Adipose tissue (tissue), 3 donors: ENCODE measurements around the gene PCSK7. TPM values are rescaled to one million over a fixed set of nuclear protein-coding genes. Genes with fewer than 3 reads are reported as not detected.
"Not testable (repeated sequence)": the region's sequence is repeated elsewhere in the genome, so short reads cannot be mapped to it uniquely, and the experiment has no call there.

Experiments used
- H3K27ac ChIP-seq: one replicate; pipeline ENCODE4 v1.5.1; 2013; ENCODE audit warnings: low read depth, low read length
- WGBS, 3 donors: extraction: QIAGEN DNeasy Blood & Tissue Kit; methylation state at CpG; one replicate each; pipeline ENCODE4 v1.1.7; 2013; 5-methylcytosine and 5-hydroxymethylcytosine counted together
- polyA plus RNA-seq, 3 donors: library from polyadenylated mRNA; stranded (reverse); fragments of 200-250 nt; gene quantifications; one replicate each; pipeline ENCODE4 v1.2.3, GENCODE V29; 2013
- donor health status: healthy with polysubstance abuse.
- donor health status: Bipolar disorder and iron deficiency.
- donor health status: healthy.

The PCSK7 gene
- polyA plus RNA-seq, 3 donors: 12.5 to 35.5 (median 20.1) TPM

GRCh38 chr11:117219995-117220394, 11.9 kb downstream of the PCSK7 start:
- no peak overlapping the region for H3K27ac ChIP-seq
- WGBS, 3 donors: 77 to 88% (median 81%) methylated on average over 4 of the region's 4 CpGs

GRCh38 chr11:117219455-117219854, 12.4 kb downstream of the PCSK7 start:
- WGBS, 3 donors: 84 to 92% (median 87%) methylated on average over 8 of the region's 8 CpGs
- peak overlapping the region; percentile 23 for H3K27ac ChIP-seq

GRCh38 chr11:117219001-117219400, 12.9 kb downstream of the PCSK7 start:
- WGBS, 3 donors: 51 to 88% (median 87%) methylated on average over 9 of the region's 9 CpGs
- peak overlapping the region; percentile 23 for H3K27ac ChIP-seq

GRCh38 chr11:117218133-117218915, 13.5 kb downstream of the PCSK7 start:
- H3K27ac ChIP-seq: peak overlapping the region; percentile 60
- 47 to 63% (median 62%) methylated on average over 15 of the region's 15 CpGs for WGBS, 3 donors

GRCh38 chr11:117217141-117218084, 14.5 kb downstream of the PCSK7 start:
- H3K27ac ChIP-seq: peak overlapping the region; percentile 60
- WGBS, 3 donors: 50 to 79% (median 72%) methylated on average over 11 of the region's 11 CpGs

- no peak overlapping the region for H3K27ac ChIP-seq
- 88 to 91% (median 90%) methylated on average over 7 of the region's 7 CpGs for WGBS, 3 donors
Measured at GRCh38 chr11:117214404-117215110, 17.3 kb downstream of the PCSK7 start.

- 94 to 98% (median 94%) methylated on average over 11 of the region's 11 CpGs for WGBS, 3 donors
- no peak overlapping the region for H3K27ac ChIP-seq
Measured at GRCh38 chr11:117212697-117213355, 19.0 kb downstream of the PCSK7 start.

- 94 to 100% (median 99%) methylated on average over 3 of the region's 3 CpGs for WGBS, 3 donors
- H3K27ac ChIP-seq: no peak overlapping the region
Measured at GRCh38 chr11:117210620-117211019, 21.3 kb downstream of the PCSK7 start.

- WGBS, 3 donors: 88 to 91% (median 89%) methylated on average over 7 to 8 of the region's 8 CpGs
- not testable (repeated sequence) for H3K27ac ChIP-seq
Measured at GRCh38 chr11:117209351-117210125, 22.3 kb downstream of the PCSK7 start.

GRCh38 chr11:117208710-117209109, 23.2 kb downstream of the PCSK7 start:
- H3K27ac ChIP-seq: not testable (repeated sequence)
- WGBS, 3 donors: 84 to 88% (median 85%) methylated on average over 9 of the region's 13 CpGs

- WGBS, 3 donors: 88 to 96% (median 91%) methylated on average over 5 of the region's 5 CpGs
- not testable (repeated sequence) for H3K27ac ChIP-seq
Measured at GRCh38 chr11:117207481-117207880, 24.4 kb downstream of the PCSK7 start.

- H3K27ac ChIP-seq: not testable (repeated sequence)
- WGBS, 3 donors: 51 to 88% (median 87%) methylated on average over 5 to 6 of the region's 11 CpGs
Measured at GRCh38 chr11:117206859-117207258, 25.0 kb downstream of the PCSK7 start.

- WGBS, 3 donors: 73 to 87% (median 80%) methylated on average over 6 to 8 of the region's 8 CpGs
- not testable (repeated sequence) for H3K27ac ChIP-seq
Measured at GRCh38 chr11:117206111-117206510, 25.8 kb downstream of the PCSK7 start.

GRCh38 chr11:117205211-117205818, 26.6 kb downstream of the PCSK7 start:
- H3K27ac ChIP-seq: no peak overlapping the region
- 81 to 89% (median 88%) methylated on average over 11 of the region's 11 CpGs for WGBS, 3 donors

- H3K27ac ChIP-seq: no peak overlapping the region
- 81 to 87% (median 81%) methylated on average over 16 to 17 of the region's 17 CpGs for WGBS, 3 donors
Measured at GRCh38 chr11:117204283-117205080, 27.4 kb downstream of the PCSK7 start.

GRCh38 chr11:117203069-117203407, 28.8 kb downstream of the PCSK7 start:
- H3K27ac ChIP-seq: no peak overlapping the region
- WGBS, 3 donors: 94 to 97% (median 96%) methylated on average over 10 of the region's 10 CpGs
